OCI-LY1 (cell line): ENCODE measurements around the gene CARMIL1.

ENCODE experiments used
- H2AFZ ChIP-seq: fragments of 200-600 bp; sonication (generic), shearing (Covaris generic); 2 replicates; pipeline ENCODE4 v1.6.0; 2014; ENCODE audit warnings: antibody characterized with exemption, mild to moderate bottlenecking, low read length
- H3F3A ChIP-seq: fragments of 200-600 bp; sonication (generic), shearing (Covaris generic); 2 replicates; pipeline ENCODE4 v1.6.0; 2014; ENCODE audit warnings: mild to moderate bottlenecking, antibody characterized with exemption, low read length, moderate library complexity; ENCODE audit not compliant: insufficient read depth
- H3K27ac ChIP-seq: fragments of 200-600 bp; sonication (generic); 2 replicates; pipeline ENCODE4 v1.5.1; 2014; ENCODE audit warnings: low read length, mixed run types, mild to moderate bottlenecking, low read depth; ENCODE audit not compliant: poor library complexity, severe bottlenecking
- H3K27me3 ChIP-seq: fragments of 200-600 bp; sonication (generic); 2 replicates; pipeline ENCODE4 v1.6.0; 2014; ENCODE audit warnings: antibody characterized with exemption, mild to moderate bottlenecking, low read length, moderate library complexity; ENCODE audit not compliant: insufficient read depth
- H3K36me3 ChIP-seq: fragments of 200-600 bp; sonication (generic); 2 replicates; pipeline ENCODE4 v1.6.1; 2014; ENCODE audit warnings: mild to moderate bottlenecking, antibody characterized with exemption, low read length, moderate library complexity, mixed read lengths; ENCODE audit not compliant: insufficient read depth
- H3K4me1 ChIP-seq: fragments of 200-600 bp; sonication (generic); 2 replicates; pipeline ENCODE4 v1.5.1; 2014; ENCODE audit warnings: mild to moderate bottlenecking, low read length, moderate library complexity; ENCODE audit not compliant: insufficient read depth, severe bottlenecking
- H3K4me2 ChIP-seq: fragments of 200-600 bp; sonication (generic), shearing (Covaris generic); 2 replicates; pipeline ENCODE4 v1.6.1; 2014; ENCODE audit warnings: low read length
- H3K4me3 ChIP-seq: fragments of 200-600 bp; sonication (generic); 2 replicates; pipeline ENCODE4 v1.5.1; 2014; ENCODE audit warnings: low read length, low read depth, mild to moderate bottlenecking, mixed read lengths; ENCODE audit not compliant: poor library complexity, severe bottlenecking
- H3K79me2 ChIP-seq: fragments of 200-600 bp; shearing (Covaris generic); 2 replicates; pipeline ENCODE4 v1.6.1; 2016; ENCODE audit warnings: mixed run types, low read length, mixed read lengths; ENCODE audit not compliant: insufficient read depth
- H3K9ac ChIP-seq: fragments of 200-600 bp; sonication (generic), shearing (Covaris generic); 2 replicates; pipeline ENCODE4 v1.6.1; 2014; ENCODE audit warnings: mild to moderate bottlenecking, low read length, mixed read lengths
- H3K9me2 ChIP-seq: fragments of 200-600 bp; sonication (generic), shearing (Covaris generic); 2 replicates; pipeline ENCODE4 v1.6.1; 2014; ENCODE audit warnings: low read depth, mild to moderate bottlenecking, low read length, mixed read lengths
- H3K9me3 ChIP-seq: fragments of 200-600 bp; shearing (Covaris generic); 2 replicates; pipeline ENCODE4 v1.6.1; 2014; ENCODE audit warnings: low read length, mixed read lengths
- H4K20me1 ChIP-seq: fragments of 200-600 bp; sonication (generic), shearing (Covaris generic); 2 replicates; pipeline ENCODE4 v1.6.0; 2016; ENCODE audit warnings: mild to moderate bottlenecking, low read length; ENCODE audit not compliant: insufficient read depth
- CTCF ChIP-seq: fragments of 200-600 bp; sonication (generic), shearing (Covaris generic); IDR thresholded peaks from 2 replicates; pipeline ENCODE4 v1.5.1; 2017; ENCODE audit warnings: mild to moderate bottlenecking, antibody characterized with exemption, low read length, moderate library complexity, mixed read lengths
- EZH2 ChIP-seq: fragments of 200-600 bp; sonication (generic), shearing (Covaris generic); IDR thresholded peaks from 2 replicates; pipeline ENCODE4 v1.8.0; 2017; ENCODE audit warnings: borderline replicate concordance, mixed run types, mild to moderate bottlenecking, antibody characterized with exemption, low read length, moderate library complexity, mixed read lengths

The CARMIL1 gene

GRCh38 chr6:25488156-25488555 lies 209.0 kb downstream of the CARMIL1 start:
- H3K27me3 ChIP-seq: no peaks in the 10 kb centered on the region
- no peaks in the 10 kb centered on the region for H3F3A ChIP-seq
- no peak overlapping the region for H3K4me3 ChIP-seq
- H3K9me2 ChIP-seq: no peaks in the 10 kb centered on the region
- H3K9ac ChIP-seq: no peak overlapping the region
- H3K36me3 ChIP-seq: peaks cover 12% of the 10 kb centered on the region; the same call in 1 of the 2 replicates
- H3K27ac ChIP-seq: no peak overlapping the region
- H3K79me2 ChIP-seq: no peaks in the 10 kb centered on the region
- TF ChIP-seq CTCF (no peak), EZH2 (no peak)
- H3K4me2 ChIP-seq: no peak overlapping the region
- H3K4me1 ChIP-seq: peaks cover 26% of the 10 kb centered on the region
- no peaks in the 10 kb centered on the region for H3K9me3 ChIP-seq
- no peak overlapping the region for H2AFZ ChIP-seq
- H4K20me1 ChIP-seq: no peaks in the 10 kb centered on the region

- Histone ChIP-seq H3K27ac (peak overlapping the region; percentile 67), H3K36me3 (peaks cover 17% of the 10 kb centered on the region; the same call in 1 of the 2 replicates), H3K9me3 (no peaks in the 10 kb centered on the region), H3F3A (no peaks in the 10 kb centered on the region), H3K4me1 (peaks cover 22% of the 10 kb centered on the region), H3K4me2 (peak overlapping the region; percentile 15; the same call in 1 of the 2 replicates), H4K20me1 (no peaks in the 10 kb centered on the region), H3K4me3 (no peak overlapping the region), H3K79me2 (no peaks in the 10 kb centered on the region), H3K9me2 (no peaks in the 10 kb centered on the region), H3K9ac (peak overlapping the region; percentile 50; the same call in 1 of the 2 replicates), H2AFZ (peak overlapping the region; percentile 92; the same call in 1 of the 2 replicates), H3K27me3 (no peaks in the 10 kb centered on the region)
- no peak for TF ChIP-seq CTCF
- TF ChIP-seq EZH2: no peak
Observed at GRCh38 chr6:25489399-25489798, 210.2 kb downstream of the CARMIL1 start.

GRCh38 chr6:25490018-25490801 lies 211.0 kb downstream of the CARMIL1 start:
- H3K27me3 ChIP-seq: no peaks in the 10 kb centered on the region
- H3K9ac ChIP-seq: peak overlapping the region; percentile 50; the same call in 1 of the 2 replicates
- peak overlapping the region; percentile 15; the same call in 1 of the 2 replicates for H3K4me2 ChIP-seq

More at GRCh38 chr6:25490018-25490801, 211.0 kb downstream of the CARMIL1 start:
- TF ChIP-seq CTCF (peak; percentile 93), EZH2 (no peak)
- H3K27ac ChIP-seq: peak overlapping the region; percentile 67
- no peaks in the 10 kb centered on the region for H3K9me2 ChIP-seq
- no peaks in the 10 kb centered on the region for H3K79me2 ChIP-seq
- H3K4me1 ChIP-seq: peaks cover 22% of the 10 kb centered on the region
- H3K9me3 ChIP-seq: no peaks in the 10 kb centered on the region
- H4K20me1 ChIP-seq: no peaks in the 10 kb centered on the region
- peaks cover 18% of the 10 kb centered on the region; the same call in 1 of the 2 replicates for H3K36me3 ChIP-seq
- H3K4me3 ChIP-seq: no peak overlapping the region
- peak overlapping the region; percentile 92; the same call in 1 of the 2 replicates for H2AFZ ChIP-seq
- no peaks in the 10 kb centered on the region for H3F3A ChIP-seq
